Activated gamma-delta T cell treated with anti-CD3 and anti-CD28 coated beads, Interleukin-2, amount 50 U/mL, for 16 hours (primary cell): ENCODE data around the gene MANEAL.
"Not testable (repeated sequence)": the region's sequence is repeated elsewhere in the genome, so short reads cannot be mapped to it uniquely, and the experiment has no call there.

Source experiments
- DNase-seq: peaks from one replicate; pipeline ENCODE4 v3.0.0-alpha.2; 2020; ENCODE audit warnings: low read depth

MANEAL gene

DNA sequence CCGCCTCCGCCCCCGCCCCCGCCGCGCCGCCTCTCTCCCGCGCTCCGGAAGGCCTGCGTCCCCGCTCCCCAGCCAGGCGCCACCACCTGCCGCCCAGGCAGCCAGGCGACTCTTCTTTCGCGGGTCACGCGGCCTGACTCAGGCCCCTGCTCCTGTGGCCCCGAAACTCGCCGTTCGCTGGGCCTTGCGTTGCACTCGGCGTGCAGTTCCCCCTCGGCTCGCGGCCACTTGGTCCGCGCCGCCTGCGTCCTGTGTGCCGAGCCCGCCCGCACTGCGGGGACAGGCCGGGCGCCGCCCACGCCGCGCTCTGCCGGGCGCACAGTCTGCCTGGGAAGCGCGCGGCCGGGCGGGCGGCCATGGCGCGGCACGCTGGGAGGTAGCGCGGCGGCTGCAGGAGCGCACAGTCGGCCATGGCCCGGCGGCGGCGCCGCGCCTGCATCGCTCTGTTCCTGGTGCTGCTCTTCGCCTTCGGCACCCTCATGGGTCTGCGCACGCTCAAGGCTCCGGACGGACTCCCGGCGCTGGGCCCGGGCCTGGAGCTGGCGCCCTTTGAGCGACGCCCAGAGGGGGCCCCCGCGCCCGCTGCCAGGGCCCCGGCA is at the start of gene MANEAL:
Gene MANEAL (plus strand): TSS at position 75 of the 599 bp plus-strand sequence. CDS start 336 bp downstream, at position 411.
- no peak for DNase-seq

- DNase-seq: no peak
These were observed 46.8 kb upstream of the MANEAL start for GRCh38 chr1:37746806-37747205.

DNA sequence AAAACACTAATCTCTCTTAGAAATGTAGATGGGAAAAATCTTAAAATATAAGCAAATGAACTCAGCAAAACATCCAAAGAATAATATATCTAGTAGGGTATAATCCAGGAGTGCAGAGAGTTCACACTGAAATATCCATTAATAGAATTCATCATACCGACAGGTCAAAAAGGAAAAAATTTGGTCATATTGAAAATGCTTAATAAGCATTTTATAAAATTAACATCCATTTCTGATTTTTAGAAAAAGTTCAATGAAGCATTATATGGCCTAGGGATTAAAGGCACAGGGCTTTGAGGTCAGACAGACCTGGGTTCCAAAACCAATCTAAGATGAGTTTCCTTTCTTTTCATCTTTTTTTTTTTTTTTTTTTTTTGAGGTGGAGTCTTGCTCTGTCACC is 45.1 kb upstream of the MANEAL start:
- no peak for DNase-seq

DNA sequence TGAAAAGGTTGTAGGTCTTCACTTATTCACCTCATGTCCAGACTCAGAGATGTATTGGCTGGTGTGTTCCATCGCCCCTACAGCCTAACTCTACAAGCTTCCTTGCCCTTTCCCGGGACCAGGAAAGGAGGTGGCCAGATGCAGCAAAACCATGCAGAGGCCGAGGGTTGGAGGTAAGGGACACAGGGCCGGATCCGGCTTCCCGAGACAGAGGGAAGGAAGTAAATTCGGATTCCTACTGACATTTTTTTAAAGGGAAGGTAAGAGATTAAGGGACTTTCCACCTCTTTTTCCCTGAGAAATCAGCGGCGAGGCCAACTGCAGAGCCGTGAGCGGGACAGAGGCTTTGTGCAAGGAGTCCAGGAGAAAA is 41.4 kb upstream of the MANEAL start:
- DNase-seq: no peak

DNA sequence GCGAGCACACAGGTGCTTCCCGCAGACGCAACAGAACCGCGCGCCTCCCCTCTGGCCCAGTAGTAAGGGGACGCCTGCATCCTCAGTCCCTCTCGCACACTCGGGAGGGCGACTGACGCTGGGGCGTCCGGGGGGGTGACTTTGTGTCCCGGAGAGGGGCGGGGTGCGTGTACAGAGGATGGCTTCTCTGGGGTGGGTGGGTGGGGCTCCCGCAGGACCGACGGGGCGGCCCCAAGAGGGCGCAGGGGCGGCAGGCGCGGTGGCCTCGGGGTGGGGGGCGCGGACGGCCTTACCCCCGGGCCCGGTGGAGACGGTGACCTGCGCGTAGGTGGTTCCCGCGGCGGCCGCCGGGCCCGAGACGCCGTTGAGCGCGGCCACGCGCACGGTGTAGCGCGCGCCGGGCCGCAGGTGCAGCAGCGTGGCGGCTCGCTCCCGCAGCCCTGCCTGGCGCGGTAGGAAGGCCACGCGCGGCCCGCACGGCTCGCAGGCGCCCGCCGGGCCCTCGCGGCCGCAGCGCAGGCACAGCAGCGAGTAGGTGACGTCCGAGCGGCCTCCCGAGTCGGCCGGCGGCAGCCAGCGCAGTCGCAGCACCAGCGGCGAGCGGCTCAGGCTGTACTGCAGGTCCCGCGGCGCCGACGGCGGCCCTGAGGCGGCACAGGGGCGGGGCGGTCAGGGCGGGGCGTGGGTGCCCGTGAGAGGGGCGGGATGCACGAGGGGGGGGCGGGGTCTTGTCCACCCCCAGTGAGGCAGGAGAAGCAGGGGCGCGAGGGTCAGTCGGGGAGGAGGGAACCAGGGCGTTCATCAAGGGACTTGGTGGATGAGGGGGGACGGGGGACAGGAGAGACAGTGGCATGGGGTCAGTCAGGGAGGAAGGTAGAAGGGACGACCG is 40.8 kb upstream of the MANEAL start:
- no peak for DNase-seq

- no peak for DNase-seq
These were observed 40.0 kb upstream of the MANEAL start for GRCh38 chr1:37753473-37754321.

GRCh38 chr1:37755290-37755689 is 38.4 kb upstream of the MANEAL start:
- no peak for DNase-seq

DNA sequence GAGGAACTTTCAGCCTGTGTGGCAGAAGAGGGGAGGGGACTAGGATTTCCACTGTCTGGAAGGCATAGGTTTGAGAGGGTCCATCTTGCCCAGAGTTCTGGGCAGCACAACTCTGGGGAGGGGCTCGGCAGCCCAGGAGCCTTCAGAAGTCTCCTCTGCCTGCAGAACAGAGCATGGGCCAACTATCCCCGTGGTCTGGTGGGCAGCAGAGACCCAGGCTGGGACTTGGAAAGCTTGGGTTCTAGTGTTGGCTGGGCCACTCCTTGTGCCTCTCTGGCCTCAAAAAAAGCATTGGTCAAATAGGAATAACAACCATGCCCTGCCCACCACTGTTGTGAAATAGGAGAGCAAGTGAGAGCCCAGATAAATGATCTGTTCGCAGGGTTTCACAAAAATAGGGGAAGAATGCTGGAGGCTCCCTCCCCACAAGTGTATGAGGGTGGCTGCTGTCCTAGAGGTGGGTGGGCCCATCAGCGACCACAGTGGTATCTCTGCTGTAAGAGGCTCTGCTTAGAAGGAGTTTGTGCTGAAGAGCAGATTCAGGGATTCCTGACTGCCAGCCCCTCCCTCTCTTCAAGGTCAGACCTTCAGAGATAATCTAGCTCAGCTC is 37.6 kb upstream of the MANEAL start:
- no peak for DNase-seq

- DNase-seq: no peak
These were observed 34.2 kb upstream of the MANEAL start for GRCh38 chr1:37759451-37759850.

- DNase-seq: no peak
These were observed 32.1 kb upstream of the MANEAL start for GRCh38 chr1:37761416-37762095.

GRCh38 chr1:37762516-37762915 is 31.1 kb upstream of the MANEAL start:
- DNase-seq: no peak

DNA sequence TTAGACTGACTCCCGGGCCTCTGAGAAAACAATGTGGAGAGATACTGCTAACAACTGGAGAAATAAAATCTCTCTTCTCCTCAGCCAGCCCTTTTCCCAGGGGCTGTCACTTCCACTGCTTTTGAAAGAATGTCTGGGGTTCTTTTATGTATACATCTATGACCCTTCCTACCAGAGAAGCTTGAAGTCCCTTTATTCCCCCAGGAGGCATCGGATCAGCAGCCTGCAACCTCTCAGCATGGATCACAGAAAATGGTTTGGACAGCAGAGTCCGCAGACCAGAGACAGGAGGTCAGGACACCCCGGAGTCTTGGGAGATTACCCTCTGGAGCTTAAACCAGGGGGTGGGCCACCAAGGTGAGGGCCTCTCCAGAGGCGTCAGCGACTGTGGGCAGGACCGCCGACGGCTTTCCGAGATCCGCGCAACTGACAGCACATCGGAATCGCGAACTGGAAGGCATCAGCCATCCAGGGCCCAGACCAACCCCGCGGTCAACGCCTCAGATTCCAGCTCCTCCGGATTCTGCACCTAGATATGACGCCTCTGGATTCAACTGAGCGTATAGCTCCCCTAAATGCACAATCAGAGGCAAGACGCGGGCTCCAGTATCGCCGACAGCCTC is 29.7 kb upstream of the MANEAL start:
- no peak for DNase-seq

- DNase-seq: no peak
These were observed 29.2 kb upstream of the MANEAL start for GRCh38 chr1:37764414-37764825.

DNA sequence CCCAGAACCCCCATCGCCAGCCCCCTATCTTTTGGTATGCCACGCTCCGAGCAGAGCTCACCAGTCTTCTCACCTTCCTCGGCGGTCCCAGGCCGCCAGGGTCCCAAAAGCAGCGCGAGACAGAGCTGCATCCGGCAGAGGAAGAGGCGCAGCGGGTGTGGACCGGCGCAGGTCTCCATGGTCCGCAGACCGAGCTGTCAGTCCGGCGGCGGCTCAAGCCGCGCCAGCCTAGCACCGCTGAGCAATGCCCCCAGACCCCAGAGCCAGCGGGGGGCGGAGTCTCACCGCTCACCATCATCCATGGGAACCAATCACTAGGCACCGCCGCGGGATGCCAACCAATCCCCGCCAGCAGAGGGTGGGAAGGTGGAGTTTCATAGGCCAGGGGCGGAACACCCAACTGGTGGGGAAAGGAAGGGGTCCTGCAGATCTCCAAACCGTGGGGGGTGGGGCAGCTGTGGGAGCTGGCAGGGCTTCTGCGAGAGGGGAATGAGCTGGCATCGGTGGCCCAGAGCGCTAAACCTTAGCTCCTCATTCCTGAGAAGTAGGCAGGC is 28.7 kb upstream of the MANEAL start, which contains the start of gene EPHA10:
Gene EPHA10 (minus strand): TSS at position 233 of the 554 bp plus-strand sequence. CDS start 54 bp downstream, at position 179.
- DNase-seq: no peak

GRCh38 chr1:37765916-37766664 is 27.6 kb upstream of the MANEAL start:
- no peak for DNase-seq

DNA sequence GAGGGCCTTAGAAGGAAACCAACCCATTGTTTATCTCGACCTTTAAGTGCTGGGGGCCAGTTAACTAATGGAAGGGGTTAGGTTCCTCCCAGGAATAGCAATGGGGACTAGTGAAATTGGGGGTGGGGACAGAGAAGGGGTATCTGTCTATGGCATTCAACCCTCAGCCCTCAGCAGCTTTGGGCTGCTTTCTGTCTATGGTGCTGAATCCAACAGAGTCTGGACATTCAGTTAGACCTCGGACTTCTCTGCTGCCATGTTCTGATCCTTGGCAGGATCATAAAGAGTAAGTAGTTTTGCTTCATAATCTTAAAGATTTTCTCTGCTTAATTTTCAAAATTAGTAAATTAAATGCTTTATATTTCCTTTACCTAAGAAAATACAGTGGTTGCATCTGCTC is 26.2 kb upstream of the MANEAL start:
- no peak for DNase-seq

GRCh38 chr1:37771440-37771839 is 22.2 kb upstream of the MANEAL start:
- DNase-seq: not testable (repeated sequence)

DNA sequence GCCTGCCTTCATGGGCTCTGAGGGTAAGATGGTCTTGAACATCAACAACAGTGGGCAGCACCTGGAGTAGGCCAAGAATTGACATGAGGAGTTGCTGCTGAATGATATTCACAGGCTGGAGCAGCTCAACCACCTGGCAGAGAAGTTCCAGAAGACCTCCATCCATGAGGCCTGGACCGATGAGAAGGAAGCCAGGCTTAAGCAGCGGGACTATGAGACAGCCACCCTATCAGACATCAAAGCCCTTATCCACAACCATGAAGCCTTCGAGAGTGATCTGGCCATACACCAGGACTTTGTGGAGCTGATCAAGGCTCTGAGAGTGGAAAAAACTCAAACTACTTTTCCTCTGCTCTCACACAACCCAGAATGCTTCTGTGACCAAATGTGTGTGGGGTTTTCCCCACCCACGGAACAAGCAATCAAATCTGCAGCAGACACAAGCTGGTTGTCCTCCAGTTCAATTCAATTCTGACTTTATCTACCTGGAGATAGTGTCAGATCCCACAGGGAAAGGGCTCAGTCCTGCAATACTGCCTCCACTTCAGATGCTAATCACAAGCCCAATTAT is 16.6 kb upstream of the MANEAL start:
- no peak for DNase-seq

DNA sequence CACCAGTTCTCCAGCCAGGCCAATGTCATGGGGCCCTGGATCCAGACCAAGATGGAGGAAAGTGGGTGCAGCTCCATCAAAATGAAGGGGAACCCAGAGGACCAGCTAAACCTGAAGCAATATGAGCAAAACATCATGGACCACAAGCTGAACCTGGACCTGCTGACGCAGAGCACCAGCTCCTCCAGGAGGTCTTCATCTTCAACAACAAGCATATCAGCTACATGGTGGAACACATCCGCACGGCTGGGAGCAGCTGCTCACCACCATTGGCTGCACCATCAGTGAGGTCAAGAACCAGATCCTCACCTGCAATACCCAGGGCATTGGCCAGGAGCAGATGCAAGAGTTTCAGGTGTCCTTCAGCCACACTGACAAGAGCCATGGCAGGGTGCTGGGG is 15.0 kb upstream of the MANEAL start:
- DNase-seq: no peak

GRCh38 chr1:37782491-37782890 is 11.2 kb upstream of the MANEAL start:
- no peak for DNase-seq
